Mesenchymal stem cell (in vitro differentiated cells and primary cell): ENCODE results near the gene CEND1.

ENCODE experiments used
- DNase-seq: peaks from one replicate; pipeline ENCODE4 v3.0.0-alpha.2; 2013
- H2AFZ ChIP-seq: one replicate; pipeline ENCODE4 v1.6.1; 2013; ENCODE audit warnings: low read depth, mild to moderate bottlenecking, control low read depth, inconsistent platforms, low read length, moderate library complexity
- H2AK5ac ChIP-seq: 2 replicates; pipeline ENCODE4 v1.6.1; 2013; ENCODE audit warnings: low read length, moderate library complexity, mild to moderate bottlenecking, inconsistent platforms; ENCODE audit not compliant: severe bottlenecking
- H2BK120ac ChIP-seq: one replicate; pipeline ENCODE4 v1.6.1; 2013; ENCODE audit warnings: low read depth, mild to moderate bottlenecking, inconsistent platforms, low read length, moderate library complexity
- H2BK12ac ChIP-seq, 2 experiments: one replicate each; pipeline ENCODE4 v1.6.1; 2013; ENCODE audit warnings: inconsistent platforms in 2 of 2, low read length in 2 of 2, mild to moderate bottlenecking in 2 of 2, moderate library complexity in 2 of 2, control low read depth in 1 of 2
- H2BK15ac ChIP-seq: one replicate; pipeline ENCODE4 v1.6.1; 2013; ENCODE audit warnings: mild to moderate bottlenecking, low read depth, inconsistent platforms; ENCODE audit not compliant: poor library complexity, severe bottlenecking
- H2BK5ac ChIP-seq: 2 replicates; pipeline ENCODE4 v1.6.1; 2013; ENCODE audit warnings: low read depth, mild to moderate bottlenecking, low read length, control low read depth, inconsistent platforms; ENCODE audit not compliant: poor library complexity, severe bottlenecking
- H3K14ac ChIP-seq, 2 experiments: one replicate each; pipeline ENCODE4 v1.6.1; 2013; ENCODE audit warnings: inconsistent platforms in 2 of 2, low read length in 2 of 2, control low read depth in 1 of 2, mild to moderate bottlenecking in 1 of 2, moderate library complexity in 1 of 2
- H3K18ac ChIP-seq, 2 experiments: one replicate each; pipeline ENCODE4 v1.6.1; 2013; ENCODE audit warnings: inconsistent platforms in 2 of 2, low read length in 2 of 2, control low read depth in 1 of 2, low read depth in 1 of 2, mild to moderate bottlenecking in 1 of 2
- H3K23ac ChIP-seq, 2 experiments: one replicate each; pipeline ENCODE4 v1.6.1; 2013; ENCODE audit warnings: inconsistent platforms in 2 of 2, low read length in 2 of 2, mild to moderate bottlenecking in 2 of 2, moderate library complexity in 2 of 2, control low read depth in 1 of 2
- H3K27ac ChIP-seq: 2 replicates; pipeline ENCODE4 v1.5.1; 2013; ENCODE audit warnings: mild to moderate bottlenecking, moderate library complexity, low read length, control low read depth, inconsistent platforms; ENCODE audit not compliant: poor library complexity, severe bottlenecking
- H3K27me3 ChIP-seq, 2 experiments: 2 replicates each; pipeline versions ENCODE4 v1.6.1 to v1.7.0; 2013; ENCODE audit warnings: low read length in 2 of 2, mild to moderate bottlenecking in 2 of 2, moderate library complexity in 2 of 2, control low read depth in 1 of 2, inconsistent platforms in 1 of 2; ENCODE audit not compliant: control insufficient read depth in 1 of 2, insufficient read depth in 1 of 2
- H3K36me3 ChIP-seq, 2 experiments: 2 replicates each; pipeline versions ENCODE4 v1.6.1 to v1.7.0; 2013; ENCODE audit warnings: low read length in 2 of 2, control low read depth in 1 of 2, inconsistent platforms in 1 of 2, low read depth in 1 of 2, mild to moderate bottlenecking in 1 of 2; ENCODE audit not compliant: insufficient read depth in 2 of 2, control insufficient read depth in 1 of 2
- H3K4ac ChIP-seq, 2 experiments: one replicate each; pipeline ENCODE4 v1.6.1; 2013; ENCODE audit warnings: inconsistent platforms in 2 of 2, low read length in 2 of 2, mild to moderate bottlenecking in 2 of 2, moderate library complexity in 2 of 2, control low read depth in 1 of 2, low read depth in 1 of 2
- H3K4me1 ChIP-seq: 2 replicates; pipeline ENCODE4 v1.6.1; 2013; ENCODE audit warnings: low read depth, low read length, control low read depth; ENCODE audit not compliant: control insufficient read depth, insufficient read depth
- H3K4me2 ChIP-seq: 2 replicates; pipeline ENCODE4 v1.6.1; 2013; ENCODE audit warnings: low read length, mild to moderate bottlenecking, inconsistent platforms; ENCODE audit not compliant: poor library complexity, severe bottlenecking
- H3K4me3 ChIP-seq, 2 experiments: 2 replicates each; pipeline versions ENCODE4 v1.5.1 to v1.7.0; 2013; ENCODE audit warnings: low read length in 2 of 2, mild to moderate bottlenecking in 2 of 2, control low read depth in 1 of 2, low read depth in 1 of 2; ENCODE audit not compliant: insufficient read depth in 1 of 2
- H3K79me1 ChIP-seq: replicated peaks from 2 replicates; pipeline ENCODE4 v1.6.1; 2013; ENCODE audit warnings: mild to moderate bottlenecking, control low read depth, low read length, inconsistent platforms; ENCODE audit not compliant: poor library complexity, severe bottlenecking
- H3K9ac ChIP-seq: 2 replicates; pipeline ENCODE4 v1.7.0; 2013; ENCODE audit warnings: mild to moderate bottlenecking, low read length, moderate library complexity
- H3K9me3 ChIP-seq: 2 replicates; pipeline ENCODE4 v1.7.0; 2013; ENCODE audit warnings: mild to moderate bottlenecking, low read length; ENCODE audit not compliant: control insufficient read depth
- H4K8ac ChIP-seq: one replicate; pipeline ENCODE4 v1.6.1; 2013; ENCODE audit warnings: inconsistent platforms, mild to moderate bottlenecking, low read length, moderate library complexity
- H4K91ac ChIP-seq: one replicate; pipeline ENCODE4 v1.6.1; 2013; ENCODE audit warnings: mild to moderate bottlenecking, low read length, inconsistent platforms
- WGBS: methylation state at CpG from one replicate; pipeline ENCODE4 v1.1.7; 2013; ENCODE audit warnings: mixed read lengths; 5-methylcytosine and 5-hydroxymethylcytosine counted together

The CEND1 gene

GRCh38 chr11:779955-780532, 9.8 kb downstream of the CEND1 start:
- H3K4me1 ChIP-seq, result peaks cover 42% of the 10 kb centered on the region
- peak overlapping the region; percentile 1 for H4K91ac ChIP-seq
- H3K27me3 ChIP-seq, result no peaks in the 10 kb centered on the region
- H3K14ac ChIP-seq, result no peak overlapping the region
- DNase-seq, result no peak
- H2BK5ac ChIP-seq, result no peak overlapping the region
- no peak overlapping the region for H4K8ac ChIP-seq
- no peak overlapping the region for H3K4ac ChIP-seq
- peaks cover 20% of the 10 kb centered on the region for H3K79me1 ChIP-seq
- 96% methylated on average over 16 of the region's 16 CpGs for WGBS
- H3K36me3 ChIP-seq, result peaks cover 23 to 26% of the 10 kb centered on the region in 2 experiments
- H3K18ac ChIP-seq, result no peak overlapping the region
- H2BK12ac ChIP-seq, result no peak overlapping the region
- H3K27ac ChIP-seq, result no peak overlapping the region
- H3K4me2 ChIP-seq, result no peak overlapping the region
- H2AFZ ChIP-seq, result no peak overlapping the region
- no peak overlapping the region for H2AK5ac ChIP-seq
- no peak overlapping the region for H3K23ac ChIP-seq
- H3K9me3 ChIP-seq, result no peaks in the 10 kb centered on the region
- H2BK120ac ChIP-seq, result no peak overlapping the region
- H3K4me3 ChIP-seq, result no peak overlapping the region
- H3K9ac ChIP-seq, result no peak overlapping the region
- no peak overlapping the region for H2BK15ac ChIP-seq

GRCh38 chr11:778976-779954, 10.6 kb downstream of the CEND1 start:
- no peak overlapping the region for H2BK120ac ChIP-seq
- peaks cover 47% of the 10 kb centered on the region for H3K4me1 ChIP-seq
- H3K23ac ChIP-seq, result peak overlapping the region in 1 of 2 experiments; percentile 73
- peak overlapping the region in 1 of 2 experiments; percentile 18 for H3K18ac ChIP-seq
- WGBS, result 98% methylated on average over 22 of the region's 23 CpGs
- no peak overlapping the region for H2AK5ac ChIP-seq
- no peak overlapping the region for H2BK12ac ChIP-seq
- DNase-seq, result no peak
- H4K91ac ChIP-seq, result no peak overlapping the region
- H2AFZ ChIP-seq, result no peak overlapping the region
- H2BK5ac ChIP-seq, result no peak overlapping the region
- H3K4me2 ChIP-seq, result no peak overlapping the region
- no peak overlapping the region for H3K4me3 ChIP-seq
- no peaks in the 10 kb centered on the region for H3K27me3 ChIP-seq
- H3K9ac ChIP-seq, result no peak overlapping the region
- H3K4ac ChIP-seq, result peak overlapping the region in 1 of 2 experiments; percentile 14
- H3K14ac ChIP-seq, result no peak overlapping the region
- H2BK15ac ChIP-seq, result no peak overlapping the region
- H3K9me3 ChIP-seq, result no peaks in the 10 kb centered on the region
- no peak overlapping the region for H4K8ac ChIP-seq
- peaks cover 23 to 33% of the 10 kb centered on the region in 2 experiments for H3K36me3 ChIP-seq
- no peak overlapping the region for H3K27ac ChIP-seq
- peaks cover 20% of the 10 kb centered on the region for H3K79me1 ChIP-seq

DNA sequence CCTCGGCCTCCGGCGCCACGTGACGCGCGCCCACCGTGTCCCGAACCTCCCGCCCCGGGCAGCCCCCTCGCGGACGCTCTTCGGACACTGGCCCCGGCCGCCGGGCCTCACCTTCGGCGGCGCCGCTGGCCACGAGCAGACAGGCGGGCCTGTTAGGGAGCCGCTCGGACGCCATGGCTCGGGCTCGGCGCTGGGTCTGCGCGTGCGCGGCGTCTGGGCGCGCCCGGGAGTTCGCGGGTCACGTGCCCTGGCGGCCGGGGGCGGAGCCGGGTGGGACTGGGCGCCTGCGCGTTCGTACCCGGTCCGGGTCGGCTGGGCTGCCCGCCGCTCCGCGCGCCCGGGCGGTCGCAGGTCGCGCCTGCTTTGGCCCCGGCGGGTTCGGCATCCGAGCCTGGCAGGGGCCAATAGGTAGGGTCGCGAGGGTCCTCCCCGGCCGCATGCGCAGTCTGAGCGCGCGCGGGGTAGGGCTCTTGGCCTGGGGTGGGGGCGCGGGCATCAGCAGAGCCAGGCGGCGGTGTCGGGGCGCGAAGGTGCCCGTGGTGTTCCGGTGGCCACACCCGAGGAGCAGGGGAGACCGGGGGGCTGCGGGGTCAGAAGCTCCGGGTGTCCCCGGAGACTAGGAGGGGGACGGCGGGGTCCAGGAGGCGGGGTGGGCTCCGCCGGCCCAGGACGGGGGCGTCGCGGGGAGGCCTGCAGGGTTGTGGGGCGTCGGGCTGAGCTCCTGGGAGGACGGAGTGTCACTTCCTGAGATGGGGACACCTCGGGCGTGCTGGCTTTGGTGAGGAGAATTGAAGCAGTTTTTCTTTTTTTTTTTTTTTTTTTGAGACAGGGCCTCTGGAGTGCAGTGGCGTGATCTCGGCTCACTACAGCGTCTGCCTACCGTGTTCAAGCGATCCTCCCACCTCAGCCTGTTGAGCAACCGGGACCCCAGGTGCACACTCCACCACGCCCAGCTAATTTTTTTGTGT, 12.3 kb downstream of the CEND1 start, which contains the start of gene GATD1:
GATD1 (minus strand) TSS at position 200 of the 968 bp plus-strand sequence; CDS start at position 175, 25 bp downstream.
- 3% methylated on average over 82 of the region's 110 CpGs for WGBS
- Histone ChIP-seq H2AK5ac (peak within 1 kb of the TSS; percentile 57), H3K9ac (peak within 1 kb of the TSS; percentile 93), H3K27me3 (no peaks in the 10 kb centered on the region), H2BK12ac (peak within 1 kb of the TSS; percentile 30 to 83), H3K4me1 (peaks cover 51% of the 10 kb centered on the region), H3K4ac (peak within 1 kb of the TSS; percentile 71 to 96), H3K23ac (peak within 1 kb of the TSS; percentile 64 to 95), H2BK15ac (peak within 1 kb of the TSS; percentile 98), H3K4me2 (peak within 1 kb of the TSS; percentile 92), H3K4me3 (peak within 1 kb of the TSS; percentile 93 to 96), H3K79me1 (peaks cover 28% of the 10 kb centered on the region), H2BK120ac (peak within 1 kb of the TSS; percentile 84), H2BK5ac (peak within 1 kb of the TSS; percentile 85), H4K91ac (peak within 1 kb of the TSS; percentile 97), H3K18ac (peak within 1 kb of the TSS; percentile 94 to 96), H3K36me3 (peaks cover 35 to 50% of the 10 kb centered on the region in 2 experiments), H3K14ac (peak within 1 kb of the TSS in 1 of 2 experiments; percentile 100), H4K8ac (peak within 1 kb of the TSS; percentile 96), H2AFZ (peak within 1 kb of the TSS; percentile 60), H3K27ac (no peak within 1 kb of the TSS), H3K9me3 (no peaks in the 10 kb centered on the region)
- peak; percentile 83 for DNase-seq
